HCT116 (cell line): ENCODE measurements around the gene SLC35G2. TPM values are rescaled to one million over a fixed set of nuclear protein-coding genes. Genes with fewer than 3 reads are reported as not detected.
"Not testable (repeated sequence)": the region's sequence is repeated elsewhere in the genome, so short reads cannot be mapped to it uniquely, and the experiment has no call there.

ENCODE experiments used
- ATAC-seq: fragments of 200-7000 bp; cut with Tn5 transposase; 2 replicates; pipeline ENCODE4 v1.9.1; 2020; ENCODE audit warnings: mild to moderate bottlenecking, moderate library complexity
- BruUV-seq: library from RNA; stranded (reverse); fragments of 400-500 nt; replicated peaks from 2 replicates; lab custom pipeline; 2021; lab: Mats Ljungman, UMichigan
- CTCF ChIA-PET: fragments of 300-600 bp; sonication (Branson Sonifier 250); formaldehyde crosslinking; loops from one replicate; lab custom pipeline; 2021; ENCODE audit warnings: antibody characterized with exemption; lab: Charles Lee
- POLR2A ChIA-PET: fragments of 300-600, 350-600 bp; sonication (Branson Sonifier 250); formaldehyde crosslinking; loops from one replicate; lab custom pipeline; 2021; ENCODE audit warnings: antibody characterized with exemption; lab: Charles Lee
- RAD21 ChIA-PET, 2 experiments: fragments of 300-600 bp; sonication (Branson Sonifier 250); formaldehyde crosslinking; loops; one replicate each; lab custom pipeline; 2023; ENCODE audit warnings: low total read pairs in 2 of 2; ENCODE audit not compliant: uncharacterized antibody in 2 of 2, unreplicated experiment in 2 of 2, low non-redundant PET in 1 of 2; lab: Charles Lee
- DNase-seq: peaks from one replicate; pipeline ENCODE4 v3.0.0-alpha.2; 2010; ENCODE audit warnings: low read depth, low spot score
- H2AFZ ChIP-seq: fragments of 200-600 bp; shearing (Covaris generic), sonication (generic); 2 replicates; pipeline ENCODE4 v1.6.1; 2017; ENCODE audit warnings: low read depth, mixed run types, mixed read lengths, antibody characterized with exemption, low read length; ENCODE audit not compliant: poor library complexity, severe bottlenecking
- H3K27ac ChIP-seq: 2 replicates; pipeline ENCODE4 v1.5.1; 2012; ENCODE audit warnings: low read depth, low read length
- H3K27me3 ChIP-seq: fragments of 200-600 bp; sonication (generic); 2 replicates; pipeline ENCODE4 v1.6.1; 2016; ENCODE audit warnings: mixed run types, low read length, mixed read lengths; ENCODE audit not compliant: insufficient read depth
- H3K36me3 ChIP-seq, 2 experiments: fragments of 200-500 bp in 1 of 2; fragments of 200-600 bp in 1 of 2; sonication (Bioruptor generic) in 1 of 2; sonication (generic) in 1 of 2; 2 replicates each; pipeline versions ENCODE4 v1.5.1 to v1.6.1; 2014 to 2016; ENCODE audit warnings: low read length in 2 of 2, inconsistent platforms in 1 of 2, mixed read lengths in 1 of 2, mixed run types in 1 of 2; ENCODE audit not compliant: insufficient read depth in 2 of 2, control insufficient read depth in 1 of 2
- H3K4me1 ChIP-seq, 2 experiments: fragments of 200-600 bp in 1 of 2; sonication (generic) in 1 of 2; 2 replicates each; pipeline versions ENCODE4 v1.5.1 to v1.6.1; 2012 to 2017; ENCODE audit warnings: low read length in 2 of 2, inconsistent platforms in 1 of 2, mild to moderate bottlenecking in 1 of 2, mixed read lengths in 1 of 2, mixed run types in 1 of 2, moderate library complexity in 1 of 2; ENCODE audit not compliant: insufficient read depth in 2 of 2, control insufficient read depth in 1 of 2
- H3K4me2 ChIP-seq: fragments of 200-600 bp; sonication (generic); 2 replicates; pipeline ENCODE4 v1.6.1; 2017; ENCODE audit warnings: mixed run types, low read length, mixed read lengths
- H3K4me3 ChIP-seq, 2 experiments: fragments of 200-600 bp in 1 of 2; sonication (generic) in 1 of 2; replicated peaks in 1 of 2; 2 replicates each; pipeline ENCODE4 v1.5.1; 2011 to 2016; ENCODE audit warnings: low read length in 2 of 2, control low read depth in 1 of 2, low read depth in 1 of 2, mild to moderate bottlenecking in 1 of 2, mixed read lengths in 1 of 2, mixed run types in 1 of 2
- H3K79me2 ChIP-seq: fragments of 200-600 bp; sonication (generic); 2 replicates; pipeline ENCODE4 v1.6.1; 2017; ENCODE audit warnings: mild to moderate bottlenecking, mixed run types, low read length, moderate library complexity, mixed read lengths; ENCODE audit not compliant: insufficient read depth
- H3K9ac ChIP-seq: fragments of 200-600 bp; sonication (generic); 2 replicates; pipeline ENCODE4 v1.6.1; 2016; ENCODE audit warnings: low read length, mixed read lengths
- H3K9me2 ChIP-seq: fragments of 200-600 bp; sonication (generic), shearing (Covaris generic); 2 replicates; pipeline ENCODE4 v1.6.1; 2017; ENCODE audit warnings: mixed run types, mild to moderate bottlenecking, moderate library complexity; ENCODE audit not compliant: insufficient read depth
- H3K9me3 ChIP-seq, 2 experiments: fragments of 200-500 bp in 1 of 2; fragments of 200-600 bp in 1 of 2; sonication (Bioruptor generic) in 1 of 2; sonication (generic) in 1 of 2; 2 replicates each; pipeline ENCODE4 v1.6.1; 2014 to 2017; ENCODE audit warnings: low read length in 2 of 2, mixed read lengths in 2 of 2, inconsistent platforms in 1 of 2, low read depth in 1 of 2, mild to moderate bottlenecking in 1 of 2, mixed run types in 1 of 2, moderate library complexity in 1 of 2; ENCODE audit not compliant: control insufficient read depth in 1 of 2, insufficient read depth in 1 of 2
- H4K20me1 ChIP-seq: fragments of 200-600 bp; sonication (generic), shearing (Covaris generic); 2 replicates; pipeline ENCODE4 v1.6.1; 2017; ENCODE audit warnings: mixed run types, mild to moderate bottlenecking, moderate library complexity; ENCODE audit not compliant: insufficient read depth
- JUND ChIP-seq: IDR thresholded peaks from 2 replicates; pipeline ENCODE4 v1.6.1; 2012
- POLR2AphosphoS5 ChIP-seq: IDR thresholded peaks from 2 replicates; pipeline ENCODE4 v1.6.1; 2011; ENCODE audit warnings: mild to moderate bottlenecking, low read depth, low read length, moderate library complexity
- intact Hi-C: fragments of 100-400 bp; cut with micrococcal nuclease; formaldehyde crosslinking; loops from 2 replicates; pipeline ENCODE4 v1.10.0; 2022
- total RNA-seq: library from RNA; stranded (reverse); gene quantifications from one replicate; pipeline ENCODE4 v1.2.1, GENCODE V29; 2021; ENCODE audit not compliant: unreplicated experiment

The SLC35G2 gene
- total RNA-seq, 1 experiment from 2014 or later, result 3.3 TPM

- Histone ChIP-seq H3K9me3 (no peaks in the 10 kb centered on the region), H2AFZ (no peak overlapping the region), H3K9me2 (no peaks in the 10 kb centered on the region), H3K4me3 (no peak overlapping the region), H3K27me3 (no peaks in the 10 kb centered on the region), H4K20me1 (no peaks in the 10 kb centered on the region), H3K27ac (no peak overlapping the region), H3K4me2 (no peak overlapping the region), H3K36me3 (no peaks in the 10 kb centered on the region), H3K4me1 (peaks cover 0 to 13% of the 10 kb centered on the region in 2 experiments; a peak in 1 of 4 replicates), H3K9ac (no peak overlapping the region), H3K79me2 (peaks cover 90% of the 10 kb centered on the region)
- TF ChIP-seq JUND, result no peak
- CTCF ChIA-PET, result no interaction called here
- DNase-seq (no peak), ATAC-seq (no peak)
- no TSS peak for BruUV-seq
- intact Hi-C loops, result no loop called here
- RAD21 ChIA-PET, result no interaction called here
- POLR2A ChIA-PET, result interaction anchor here (0.6 kb wide), 1 partner anchor 698 kb away, joined by 3 read pairs; the partner anchor contains the start of gene MSL2
Measured at GRCh38 chr3:136893848-136894443, 75.0 kb downstream of the SLC35G2 start.

- H4K20me1 ChIP-seq, H3K36me3 ChIP-seq, POLR2A ChIA-PET, H3K27ac ChIP-seq, H3K9me3 ChIP-seq, H3K4me3 ChIP-seq, CTCF ChIA-PET, RAD21 ChIA-PET, H3K27me3 ChIP-seq, H3K9ac ChIP-seq, H3K9me2 ChIP-seq, ATAC-seq, BruUV-seq, H2AFZ ChIP-seq, intact Hi-C loops, H3K4me2 ChIP-seq, DNase-seq: not testable (repeated sequence)
- peaks cover 97% of the 10 kb centered on the region for H3K79me2 ChIP-seq
- H3K4me1 ChIP-seq, result peaks cover 0 to 11% of the 10 kb centered on the region in 2 experiments; a peak in 1 of 4 replicates
Measured at GRCh38 chr3:136897171-136897570, 78.2 kb downstream of the SLC35G2 start.

GRCh38 chr3:136898549-136898948 lies 79.6 kb downstream of the SLC35G2 start:
- ATAC-seq, result no peak
- H3K9me3 ChIP-seq, result no peaks in the 10 kb centered on the region
- H3K27me3 ChIP-seq, result no peaks in the 10 kb centered on the region
- BruUV-seq, result no TSS peak
- CTCF ChIA-PET, result interaction anchor here (1.4 kb wide), 1 partner anchor 116 kb away, joined by 3 read pairs; no protein-coding TSS in a partner anchor
- no peak overlapping the region for H3K9ac ChIP-seq
- RAD21 ChIA-PET, result no interaction called here
- no peaks in the 10 kb centered on the region for H3K36me3 ChIP-seq
- no peak overlapping the region for H3K4me2 ChIP-seq
- H3K4me3 ChIP-seq, result no peak overlapping the region
- intact Hi-C loops, result no loop called here
- peaks cover 0 to 5% of the 10 kb centered on the region in 2 experiments; a peak in 1 of 4 replicates for H3K4me1 ChIP-seq
- POLR2A ChIA-PET, result no interaction called here
- H2AFZ ChIP-seq, result no peak overlapping the region
- no peak overlapping the region for H3K27ac ChIP-seq
- DNase-seq, result no peak
- TF ChIP-seq POLR2AphosphoS5, result no peak
- no peaks in the 10 kb centered on the region for H3K9me2 ChIP-seq
- H3K79me2 ChIP-seq, result peaks cover 97% of the 10 kb centered on the region
- no peaks in the 10 kb centered on the region for H4K20me1 ChIP-seq
